DOHH2 (cell line): ENCODE results near the gene NFIA.

ENCODE experiments used
- CTCF ChIP-seq: fragments of 200-600 bp; sonication (generic); IDR thresholded peaks from one replicate; pipeline ENCODE4 v1.5.1; 2014; ENCODE audit warnings: antibody characterized with exemption, mild to moderate bottlenecking, low read depth, low read length; ENCODE audit not compliant: poor library complexity, severe bottlenecking
- EZH2phosphoT487 ChIP-seq: fragments of 200-600 bp; sonication (generic); IDR thresholded peaks from 2 replicates; pipeline ENCODE4 v1.6.1; 2017; ENCODE audit warnings: borderline replicate concordance, mild to moderate bottlenecking, antibody characterized with exemption, low read length, moderate library complexity, mixed read lengths

GRCh38 chr1:61046434-61046833 is 35.9 kb upstream of the NFIA start:
- TF ChIP-seq CTCF (no peak), EZH2phosphoT487 (no peak)
